ENCODE results near the gene GTF2IRD2.
"Not testable (repeated sequence)": the region's sequence is repeated elsewhere in the genome, so short reads cannot be mapped to it uniquely, and the experiment has no call there.

GTF2IRD2 gene

DNA sequence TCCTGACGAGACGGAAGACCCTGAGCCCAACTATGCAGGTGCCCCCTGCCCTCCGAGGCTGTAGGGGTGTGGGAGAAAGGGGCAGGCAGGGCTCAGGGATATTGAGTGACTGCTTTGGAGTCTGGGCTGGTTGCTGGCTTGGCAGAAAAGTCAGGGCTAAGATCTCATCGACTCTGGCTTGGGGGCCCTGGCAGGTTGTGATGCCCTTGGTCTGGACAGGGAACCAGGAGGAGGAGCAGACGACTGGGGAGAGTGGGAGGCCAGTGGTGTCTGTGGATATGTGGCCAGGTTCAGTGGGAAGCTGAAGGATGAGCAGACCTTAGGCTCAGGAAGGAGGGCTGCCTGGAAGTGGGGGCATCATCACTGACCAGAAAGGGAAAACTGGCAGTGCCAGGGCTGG, 67.8 kb downstream of the GTF2IRD2 start:
- not testable (repeated sequence) for DNase-seq

DNA sequence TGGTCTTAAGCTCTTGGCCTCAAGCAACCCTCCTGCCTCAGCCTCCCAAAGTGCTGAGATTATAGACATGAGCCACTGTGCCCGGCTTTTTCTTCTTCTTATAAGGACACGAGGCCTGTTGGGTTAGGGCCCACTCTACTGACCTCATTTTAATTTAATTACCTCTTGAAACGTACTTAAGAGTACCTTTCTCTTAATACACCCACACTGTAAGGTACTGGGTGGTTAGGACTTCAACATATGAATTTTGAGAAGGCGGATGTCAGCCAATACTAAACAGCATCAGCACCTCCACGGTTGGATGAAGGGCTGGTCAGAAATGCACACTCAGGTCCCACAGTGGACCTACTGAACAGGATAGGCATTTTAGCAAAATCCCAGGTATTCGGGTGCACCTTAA, 69.7 kb downstream of the GTF2IRD2 start:
- not testable (repeated sequence) for DNase-seq

DNA sequence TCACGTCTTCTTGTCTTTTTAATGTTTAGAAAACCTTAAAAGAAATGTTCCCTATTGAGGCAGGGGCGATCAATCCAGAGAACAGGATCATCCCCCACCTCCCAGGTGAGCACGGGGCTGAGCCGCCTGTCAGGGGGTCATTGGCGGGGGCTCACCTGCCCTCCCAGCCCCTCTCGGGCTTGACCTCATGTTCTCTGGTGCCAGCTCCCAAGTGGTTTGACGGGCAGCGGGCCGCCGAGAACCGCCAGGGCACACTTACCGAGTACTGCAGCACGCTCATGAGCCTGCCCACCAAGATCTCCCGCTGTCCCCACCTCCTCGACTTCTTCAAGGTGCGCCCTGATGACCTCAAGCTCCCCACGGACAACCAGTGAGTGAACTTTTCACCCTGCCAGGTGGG, 72.4 kb downstream of the GTF2IRD2 start:
- not testable (repeated sequence) for DNase-seq

DNA sequence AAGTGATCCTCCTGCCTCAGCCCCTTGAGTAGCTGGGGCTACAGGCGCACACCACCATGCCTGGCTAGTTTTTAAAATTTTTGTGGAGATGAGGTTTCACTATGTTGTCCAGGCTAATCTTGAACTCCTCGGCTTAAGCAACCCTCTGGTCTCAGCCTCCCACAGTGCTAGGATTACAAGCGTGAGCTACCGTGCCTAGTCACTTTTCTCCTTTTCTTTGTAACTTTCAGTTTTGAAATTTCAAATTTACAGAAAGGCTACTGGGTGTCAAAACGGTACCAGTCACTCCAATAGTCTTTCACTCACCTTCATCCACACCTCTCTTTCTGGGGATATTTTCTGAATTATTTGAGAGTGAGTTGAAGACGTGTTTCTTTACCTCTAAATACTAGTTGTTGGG, 76.3 kb downstream of the GTF2IRD2 start:
- not testable (repeated sequence) for DNase-seq

DNA sequence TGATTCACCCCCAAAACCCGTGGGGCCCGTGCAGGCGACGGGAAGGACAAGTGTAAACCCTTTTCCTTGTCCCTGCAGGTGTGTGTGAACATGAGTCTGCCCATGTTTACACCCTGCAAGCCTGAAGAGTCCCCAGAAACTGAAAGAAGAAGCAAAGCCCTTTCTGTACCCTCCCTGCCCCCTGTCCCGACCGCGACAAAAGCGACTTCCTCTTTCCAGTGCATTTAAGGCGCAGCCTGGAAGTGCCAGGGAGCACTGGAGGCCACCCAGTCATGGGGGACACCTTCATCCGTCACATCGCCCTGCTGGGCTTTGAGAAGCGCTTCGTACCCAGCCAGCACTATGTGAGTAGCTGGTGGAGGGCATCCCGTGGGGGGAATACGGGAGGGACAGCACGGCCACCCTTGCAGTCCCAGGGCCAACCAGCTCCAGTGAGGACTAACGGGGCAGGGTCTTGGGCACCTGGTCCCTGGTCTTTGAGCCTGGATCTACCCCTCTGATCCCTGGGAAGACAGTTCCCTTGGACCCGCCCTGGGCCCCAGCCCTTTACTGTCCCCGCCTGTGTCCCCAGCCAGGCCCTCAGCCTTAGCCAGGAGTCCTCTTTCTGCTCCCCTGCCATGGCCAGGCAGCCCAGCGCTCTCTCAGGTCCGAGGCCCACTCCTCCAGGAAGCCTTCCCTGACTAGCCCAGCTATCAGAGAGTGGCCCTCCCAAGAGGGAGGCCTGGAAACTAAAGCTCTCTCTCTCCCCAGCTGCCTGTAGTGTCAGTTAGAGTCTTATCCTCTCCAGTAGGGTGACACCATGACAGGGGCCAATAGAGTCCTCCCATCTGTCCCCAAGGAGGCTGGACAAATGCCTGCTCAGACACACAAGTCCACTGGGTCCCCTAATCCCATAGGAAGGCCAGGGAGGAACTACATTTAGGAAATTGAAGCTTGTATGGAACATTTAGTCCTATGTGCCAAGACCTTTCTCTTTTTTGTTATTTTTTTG, 77.3 kb downstream of the GTF2IRD2 start, which contains the start of gene NCF1:
Gene NCF1 (plus strand): TSS at position 252 of the 991 bp plus-strand sequence. CDS start 21 bp downstream, at position 273.
- not testable (repeated sequence) for DNase-seq

DNA sequence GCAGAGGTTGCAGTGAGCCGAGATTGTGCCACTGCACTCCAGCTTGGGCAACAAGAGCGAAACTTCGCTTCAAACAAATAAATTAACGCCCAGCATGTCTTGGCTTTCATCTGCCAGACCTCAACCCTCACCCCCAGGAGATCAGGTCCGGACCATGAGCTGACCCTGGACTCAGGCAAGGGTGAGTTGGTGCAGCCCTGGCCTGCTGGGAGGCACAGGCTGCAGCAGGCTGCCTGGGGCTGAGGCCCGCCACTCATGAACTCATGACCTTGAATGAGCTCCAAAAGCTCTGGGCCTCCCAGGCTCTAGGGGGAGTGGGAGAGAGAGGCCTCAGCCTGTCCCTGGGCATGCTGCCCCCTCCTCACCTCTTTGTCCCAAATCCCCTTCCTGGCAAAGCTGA, 79.3 kb downstream of the GTF2IRD2 start:
- DNase-seq, result not testable (repeated sequence)

DNA sequence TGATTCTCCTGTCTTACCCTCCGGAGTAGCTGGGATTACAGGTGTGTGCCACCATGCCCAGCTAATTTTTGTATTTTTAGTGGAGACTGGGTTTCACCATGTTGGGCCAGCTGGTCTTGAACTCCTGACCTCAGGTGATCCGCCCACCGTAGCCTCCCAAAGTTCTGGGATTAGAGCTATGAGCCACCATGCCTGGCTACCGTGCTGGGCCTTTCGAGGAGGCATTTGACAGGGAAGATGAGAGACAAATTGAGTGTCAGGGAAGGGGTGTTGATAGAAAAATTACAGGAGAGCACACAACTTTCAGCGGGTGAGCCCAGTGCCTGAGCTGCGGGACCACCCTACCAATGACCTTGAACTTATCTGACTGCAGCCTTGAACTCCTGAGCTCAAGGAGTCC, 81.3 kb downstream of the GTF2IRD2 start:
- DNase-seq, result not testable (repeated sequence)

DNA sequence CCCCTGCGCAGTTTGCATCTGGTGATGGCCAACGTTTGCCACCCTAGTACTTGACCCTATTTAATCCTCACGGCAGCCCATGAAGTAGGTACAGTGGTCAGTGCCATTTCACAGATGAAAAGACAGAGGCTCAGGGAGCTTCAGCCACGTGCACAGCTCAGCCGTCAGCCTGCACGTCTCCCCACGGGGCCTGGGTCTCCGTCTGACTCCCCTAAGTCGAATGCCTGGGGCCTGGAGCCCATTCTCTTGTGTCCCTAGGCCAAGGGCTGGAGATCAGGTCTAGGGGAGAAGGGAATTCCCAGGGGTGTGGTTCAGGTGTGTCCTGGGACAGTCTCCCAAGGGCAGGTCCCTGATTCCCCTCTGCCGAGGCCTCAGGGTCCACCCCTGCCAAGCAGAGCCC, 84.4 kb downstream of the GTF2IRD2 start:
- not testable (repeated sequence) for DNase-seq

DNA sequence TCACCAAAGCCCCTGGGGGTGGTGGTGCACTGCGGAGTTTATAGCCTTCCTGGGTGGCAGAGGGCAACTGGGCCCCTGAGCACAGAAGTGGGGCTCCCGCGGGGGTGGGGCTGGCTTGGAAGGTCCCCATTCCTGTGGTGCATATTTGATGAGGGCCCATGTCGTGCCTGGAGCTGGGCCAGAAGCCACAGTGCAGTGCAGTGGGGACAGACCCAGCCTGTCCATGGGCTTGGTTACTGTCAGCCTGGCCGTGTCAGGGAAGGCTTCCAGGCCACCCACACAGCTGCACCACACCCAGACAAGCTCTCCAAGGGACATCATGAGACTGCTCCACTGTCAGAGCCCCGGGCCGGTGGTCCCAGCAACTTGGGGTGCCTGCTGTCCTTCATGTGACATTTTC, 84.9 kb downstream of the GTF2IRD2 start:
- not testable (repeated sequence) for DNase-seq

DNA sequence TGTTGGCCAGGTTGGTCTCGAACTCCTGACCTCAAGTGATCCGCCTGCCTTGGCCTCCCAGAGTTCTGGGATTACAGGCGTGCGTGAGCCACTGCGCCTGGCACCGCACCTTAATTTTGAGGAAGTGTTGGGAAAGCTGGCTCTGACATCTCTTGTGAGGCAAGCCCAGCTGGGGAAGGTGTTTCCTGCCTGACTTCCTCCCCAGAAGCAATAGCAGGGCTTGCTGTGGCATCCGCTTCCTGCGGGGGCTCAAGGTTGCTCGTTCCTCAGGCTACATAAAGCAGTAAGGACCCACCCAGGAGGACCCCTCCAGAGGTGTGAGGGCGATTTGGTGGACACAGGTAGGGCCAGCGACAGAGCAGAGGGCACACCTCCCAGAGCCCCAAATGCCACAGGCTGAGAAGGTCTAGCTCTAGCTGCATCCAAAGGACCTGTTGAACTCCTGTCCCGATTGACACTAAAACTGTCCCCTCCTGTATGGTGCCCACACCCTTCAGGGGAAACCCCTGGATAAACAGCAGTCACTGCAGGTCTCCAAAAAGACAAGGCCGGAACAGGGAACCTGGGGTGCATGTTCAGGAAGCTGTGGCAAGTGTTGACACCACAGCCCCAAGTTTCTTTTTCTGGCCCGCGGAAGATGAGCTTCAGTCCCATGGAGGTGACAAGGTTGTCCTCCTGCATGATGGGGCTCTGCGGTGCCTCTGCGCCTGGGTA, 86.0 kb downstream of the GTF2IRD2 start:
- not testable (repeated sequence) for DNase-seq

DNA sequence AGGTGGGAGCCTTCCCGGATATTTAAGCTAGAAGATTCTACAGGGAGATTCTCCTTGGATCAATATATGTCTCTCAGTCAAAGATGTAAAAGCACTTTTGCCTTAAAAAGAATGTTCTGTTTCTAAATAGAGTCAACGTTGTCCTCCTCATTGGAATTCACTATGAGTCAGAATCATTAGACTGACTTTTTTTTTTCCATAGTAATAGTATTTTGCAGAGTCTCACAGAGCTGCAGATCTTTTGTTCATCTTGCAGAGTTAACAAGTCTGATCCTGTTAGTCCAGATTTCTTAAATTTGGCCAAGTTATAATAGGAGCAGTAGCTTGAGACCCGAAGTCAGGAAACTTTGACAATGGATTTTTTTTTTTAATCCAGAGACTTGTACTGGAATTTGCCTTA, 92.4 kb downstream of the GTF2IRD2 start:
- DNase-seq, result not testable (repeated sequence)

DNA sequence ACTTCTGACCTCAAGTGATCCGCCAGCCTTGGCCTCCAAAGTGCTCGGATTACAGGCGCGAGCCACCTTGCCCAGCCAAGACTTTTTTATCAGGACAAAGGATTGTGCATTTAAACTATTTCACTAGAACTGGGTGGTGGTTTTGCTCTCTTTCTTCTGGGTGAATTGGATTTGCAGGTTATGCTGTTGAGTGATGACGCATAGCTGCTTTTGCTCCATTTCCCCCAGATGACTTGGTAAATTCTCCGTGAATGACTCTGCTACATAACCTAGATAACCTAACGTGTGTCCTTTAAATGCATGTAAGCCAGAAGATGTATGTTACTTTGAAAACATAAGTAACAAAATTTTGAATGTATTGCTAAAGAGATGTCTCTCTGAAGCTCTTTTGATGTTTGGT, 93.1 kb downstream of the GTF2IRD2 start:
- DNase-seq, result not testable (repeated sequence)

DNA sequence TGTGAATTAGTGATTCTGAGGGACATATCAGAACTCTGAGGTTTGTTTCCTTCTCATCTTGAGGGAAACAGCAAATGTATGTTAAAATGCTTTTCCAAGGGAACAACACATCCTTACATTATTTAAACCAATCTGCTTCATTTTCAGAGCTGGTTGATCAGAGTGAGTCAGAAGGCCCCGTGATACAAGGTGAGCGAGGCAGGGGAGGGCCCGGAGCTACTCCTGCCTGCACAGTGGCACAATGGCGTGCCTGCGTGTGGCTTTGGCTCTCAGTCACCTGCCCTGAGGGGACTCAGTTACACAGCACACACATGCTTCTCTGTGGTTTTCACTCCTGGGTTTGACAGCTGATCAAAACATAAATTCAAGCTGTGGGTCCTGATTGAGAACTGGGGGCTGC, 94.7 kb downstream of the GTF2IRD2 start:
- DNase-seq, result not testable (repeated sequence)

DNA sequence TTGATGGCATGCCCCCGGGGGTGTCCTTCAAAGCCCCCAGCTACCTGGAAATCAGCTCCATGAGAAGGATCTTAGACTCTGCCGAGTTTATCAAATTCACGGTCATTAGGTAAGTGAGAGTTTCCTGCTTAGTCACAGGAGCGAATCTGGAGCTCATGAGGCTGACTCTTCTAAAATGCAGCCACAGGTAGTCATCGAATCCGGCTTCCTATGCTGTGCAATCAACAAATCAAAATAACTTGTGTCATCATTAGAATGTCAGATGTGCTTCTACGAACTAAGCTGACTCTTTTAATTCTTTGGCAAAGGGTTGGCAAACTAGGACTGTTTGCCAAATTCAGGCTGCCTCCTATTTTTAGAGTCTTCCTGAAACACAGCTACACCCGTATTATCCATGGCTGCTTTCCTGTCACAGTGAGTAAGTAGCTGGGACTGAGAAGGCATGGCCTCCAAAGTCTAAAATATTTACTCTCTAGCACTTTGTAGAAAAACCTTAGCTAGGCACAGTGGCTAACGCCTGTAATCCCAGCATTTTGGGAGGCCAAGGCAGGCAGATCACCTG, 97.4 kb downstream of the GTF2IRD2 start:
- not testable (repeated sequence) for DNase-seq
